Neural cell (in vitro differentiated cells): ENCODE data around the gene SLC29A3. TPM values are rescaled to one million over a fixed set of nuclear protein-coding genes. Genes with fewer than 3 reads are reported as not detected.

ENCODE experiments used
- H2AFZ ChIP-seq: fragments of 200-600, 300-800 bp; sonication (generic), shearing (Covaris generic); 2 replicates; pipeline ENCODE4 v1.6.0; 2014; ENCODE audit warnings: low read depth, mild to moderate bottlenecking, antibody characterized with exemption, low read length, moderate library complexity
- H3F3A ChIP-seq: fragments of 200-600 bp; shearing (Covaris generic); 2 replicates; pipeline ENCODE4 v1.6.1; 2016; ENCODE audit warnings: mild to moderate bottlenecking, moderate library complexity, mixed read lengths, antibody characterized with exemption, low read length; ENCODE audit not compliant: insufficient read depth, poor library complexity, severe bottlenecking
- H3K27ac ChIP-seq: fragments of 200-600, 300-800 bp; sonication (generic), shearing (Covaris generic); 2 replicates; pipeline ENCODE4 v1.5.1; 2014; ENCODE audit warnings: mild to moderate bottlenecking, low read length, moderate library complexity
- H3K27me3 ChIP-seq: fragments of 300-800, 200-600 bp; sonication (generic), shearing (Covaris generic); 2 replicates; pipeline ENCODE4 v1.6.0; 2014; ENCODE audit warnings: mild to moderate bottlenecking, low read depth, low read length, moderate library complexity; ENCODE audit not compliant: insufficient read depth
- H3K36me3 ChIP-seq: fragments of 300-800, 200-600 bp; sonication (generic), shearing (Covaris generic); 2 replicates; pipeline ENCODE4 v1.5.1; 2014; ENCODE audit warnings: mild to moderate bottlenecking, antibody characterized with exemption, low read length, moderate library complexity; ENCODE audit not compliant: insufficient read depth
- H3K4me2 ChIP-seq: fragments of 300-800, 200-600 bp; sonication (generic), shearing (Covaris generic); 2 replicates; pipeline ENCODE4 v1.6.0; 2014; ENCODE audit warnings: mild to moderate bottlenecking, low read length
- H3K4me3 ChIP-seq: fragments of 300-800, 200-600 bp; sonication (generic), shearing (Covaris generic); 2 replicates; pipeline ENCODE4 v1.5.1; 2014; ENCODE audit warnings: mild to moderate bottlenecking, low read length, moderate library complexity
- H3K79me2 ChIP-seq: fragments of 200-600 bp; shearing (Covaris generic); replicated peaks from 2 replicates; pipeline ENCODE4 v1.6.0; 2014; ENCODE audit warnings: mild to moderate bottlenecking, low read length, moderate library complexity; ENCODE audit not compliant: insufficient read depth
- H3K9ac ChIP-seq: fragments of 300-800, 200-600 bp; sonication (generic), shearing (Covaris generic); 2 replicates; pipeline ENCODE4 v1.6.1; 2016; ENCODE audit warnings: mild to moderate bottlenecking, low read length, mixed read lengths
- H3K9me2 ChIP-seq: fragments of 200-600 bp; shearing (Covaris generic); 2 replicates; pipeline ENCODE4 v1.6.1; 2016; ENCODE audit warnings: mild to moderate bottlenecking, low read length, mixed read lengths; ENCODE audit not compliant: insufficient read depth
- H3K9me3 ChIP-seq: fragments of 200-600, 300-800 bp; sonication (generic), shearing (Covaris generic); 2 replicates; pipeline ENCODE4 v1.6.1; 2016; ENCODE audit warnings: mild to moderate bottlenecking, mixed run types, low read length, moderate library complexity, mixed read lengths
- H4K20me1 ChIP-seq: fragments of 200-600 bp; shearing (Covaris generic); 2 replicates; pipeline ENCODE4 v1.6.1; 2016; ENCODE audit warnings: mild to moderate bottlenecking, mixed run types; ENCODE audit not compliant: insufficient read depth
- EP300 ChIP-seq: fragments of 450-650 bp; conservative IDR thresholded peaks from 2 replicates; pipeline ENCODE4 v1.6.1; 2014; ENCODE audit warnings: antibody characterized with exemption, mild to moderate bottlenecking, moderate library complexity; ENCODE audit not compliant: poor library complexity, severe bottlenecking
- EZH2 ChIP-seq: fragments of 200-600, 300-800 bp; shearing (Covaris generic), sonication (generic); IDR thresholded peaks from 2 replicates; pipeline ENCODE4 v1.6.1; 2014; ENCODE audit warnings: antibody characterized with exemption, low read length, borderline replicate concordance, mild to moderate bottlenecking; ENCODE audit not compliant: insufficient read depth, poor library complexity, severe bottlenecking
- MXI1 ChIP-seq: fragments of 450-650 bp; conservative IDR thresholded peaks from 2 replicates; pipeline ENCODE4 v1.6.1; 2014; ENCODE audit warnings: antibody characterized with exemption, mild to moderate bottlenecking; ENCODE audit not compliant: poor library complexity, severe bottlenecking
- POLR2AphosphoS5 ChIP-seq: IDR thresholded peaks from 2 replicates; pipeline ENCODE4 v1.6.1; 2012
- RAD21 ChIP-seq: fragments of 450-650 bp; conservative IDR thresholded peaks from 2 replicates; pipeline ENCODE4 v1.6.1; 2014; ENCODE audit warnings: antibody characterized with exemption, mild to moderate bottlenecking, moderate library complexity
- REST ChIP-seq: IDR thresholded peaks from 2 replicates; pipeline ENCODE4 v1.6.1; 2012; ENCODE audit warnings: borderline replicate concordance
- SMC3 ChIP-seq: fragments of 450-650 bp; conservative IDR thresholded peaks from 2 replicates; pipeline ENCODE4 v1.6.1; 2014; ENCODE audit warnings: antibody characterized with exemption, mild to moderate bottlenecking, moderate library complexity; ENCODE audit not compliant: poor library complexity
- TAF1 ChIP-seq: IDR thresholded peaks from 2 replicates; pipeline ENCODE4 v1.6.1; 2012; ENCODE audit warnings: low read depth
- polyA plus RNA-seq: library from polyadenylated mRNA; depleted of rRNA; stranded (reverse); fragments of >200 nt; gene quantifications from 2 replicates; pipeline ENCODE4 v1.2.3, GENCODE V29; 2014
- TF ChIP-seq, protein P1 (sequence below): fragments of 450-650 bp; IDR thresholded peaks from 2 replicates; pipeline ENCODE4 v1.5.1; 2014; ENCODE audit warnings: antibody characterized with exemption, mild to moderate bottlenecking, moderate library complexity; ENCODE audit not compliant: poor library complexity, severe bottlenecking

The SLC29A3 gene
- polyA plus RNA-seq, 1 donor from 2014 or later = 2.3 TPM

- H3K27ac ChIP-seq = no peak overlapping the region
- TF ChIP-seq EP300 (no peak), EZH2 (no peak), MXI1 (no peak), POLR2AphosphoS5 (no peak), RAD21 (no peak), SMC3 (no peak), TAF1 (no peak), REST (no peak)
- TF ChIP-seq, protein P1, sequence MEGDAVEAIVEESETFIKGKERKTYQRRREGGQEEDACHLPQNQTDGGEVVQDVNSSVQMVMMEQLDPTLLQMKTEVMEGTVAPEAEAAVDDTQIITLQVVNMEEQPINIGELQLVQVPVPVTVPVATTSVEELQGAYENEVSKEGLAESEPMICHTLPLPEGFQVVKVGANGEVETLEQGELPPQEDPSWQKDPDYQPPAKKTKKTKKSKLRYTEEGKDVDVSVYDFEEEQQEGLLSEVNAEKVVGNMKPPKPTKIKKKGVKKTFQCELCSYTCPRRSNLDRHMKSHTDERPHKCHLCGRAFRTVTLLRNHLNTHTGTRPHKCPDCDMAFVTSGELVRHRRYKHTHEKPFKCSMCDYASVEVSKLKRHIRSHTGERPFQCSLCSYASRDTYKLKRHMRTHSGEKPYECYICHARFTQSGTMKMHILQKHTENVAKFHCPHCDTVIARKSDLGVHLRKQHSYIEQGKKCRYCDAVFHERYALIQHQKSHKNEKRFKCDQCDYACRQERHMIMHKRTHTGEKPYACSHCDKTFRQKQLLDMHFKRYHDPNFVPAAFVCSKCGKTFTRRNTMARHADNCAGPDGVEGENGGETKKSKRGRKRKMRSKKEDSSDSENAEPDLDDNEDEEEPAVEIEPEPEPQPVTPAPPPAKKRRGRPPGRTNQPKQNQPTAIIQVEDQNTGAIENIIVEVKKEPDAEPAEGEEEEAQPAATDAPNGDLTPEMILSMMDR = no peak
These were observed 48.2 kb downstream of the SLC29A3 start for GRCh38 chr10:71367271-71367670.

GRCh38 chr10:71368176-71368575 lies 49.1 kb downstream of the SLC29A3 start:
- no peaks in the 10 kb centered on the region for H3K79me2 ChIP-seq
- TF ChIP-seq RAD21 (no peak), TAF1 (no peak), REST (no peak), POLR2AphosphoS5 (no peak), SMC3 (no peak), EP300 (no peak), EZH2 (no peak), MXI1 (no peak)
- TF ChIP-seq, protein P1 = no peak
- H3K9me3 ChIP-seq = no peaks in the 10 kb centered on the region

More at GRCh38 chr10:71367271-71367670, 48.2 kb downstream of the SLC29A3 start:
- no peak overlapping the region for H3K4me3 ChIP-seq
- no peaks in the 10 kb centered on the region for H3K36me3 ChIP-seq
- no peaks in the 10 kb centered on the region for H3K9me2 ChIP-seq
- H3K79me2 ChIP-seq = no peaks in the 10 kb centered on the region
- no peaks in the 10 kb centered on the region for H3K9me3 ChIP-seq
- no peaks in the 10 kb centered on the region for H3F3A ChIP-seq
- no peak overlapping the region for H3K9ac ChIP-seq
- no peak overlapping the region for H2AFZ ChIP-seq
- H3K4me2 ChIP-seq = no peak overlapping the region
- H4K20me1 ChIP-seq = no peaks in the 10 kb centered on the region
- no peaks in the 10 kb centered on the region for H3K27me3 ChIP-seq

More at GRCh38 chr10:71368176-71368575, 49.1 kb downstream of the SLC29A3 start:
- Histone ChIP-seq H2AFZ (no peak overlapping the region), H3K9me2 (no peaks in the 10 kb centered on the region), H3K4me3 (no peak overlapping the region), H3K27ac (no peak overlapping the region), H3F3A (no peaks in the 10 kb centered on the region), H3K27me3 (no peaks in the 10 kb centered on the region), H3K4me2 (no peak overlapping the region), H4K20me1 (no peaks in the 10 kb centered on the region), H3K36me3 (no peaks in the 10 kb centered on the region), H3K9ac (no peak overlapping the region)
